Astrocyte of the hippocampus (primary cell): ENCODE data around the gene CLCNKA.
"Not testable (repeated sequence)": the region's sequence is repeated elsewhere in the genome, so short reads cannot be mapped to it uniquely, and the experiment has no call there.

Experiments
- DNase-seq: peaks from one replicate; pipeline ENCODE4 v3.0.0; 2011; ENCODE audit warnings: low read depth, low spot score

The CLCNKA gene

DNA sequence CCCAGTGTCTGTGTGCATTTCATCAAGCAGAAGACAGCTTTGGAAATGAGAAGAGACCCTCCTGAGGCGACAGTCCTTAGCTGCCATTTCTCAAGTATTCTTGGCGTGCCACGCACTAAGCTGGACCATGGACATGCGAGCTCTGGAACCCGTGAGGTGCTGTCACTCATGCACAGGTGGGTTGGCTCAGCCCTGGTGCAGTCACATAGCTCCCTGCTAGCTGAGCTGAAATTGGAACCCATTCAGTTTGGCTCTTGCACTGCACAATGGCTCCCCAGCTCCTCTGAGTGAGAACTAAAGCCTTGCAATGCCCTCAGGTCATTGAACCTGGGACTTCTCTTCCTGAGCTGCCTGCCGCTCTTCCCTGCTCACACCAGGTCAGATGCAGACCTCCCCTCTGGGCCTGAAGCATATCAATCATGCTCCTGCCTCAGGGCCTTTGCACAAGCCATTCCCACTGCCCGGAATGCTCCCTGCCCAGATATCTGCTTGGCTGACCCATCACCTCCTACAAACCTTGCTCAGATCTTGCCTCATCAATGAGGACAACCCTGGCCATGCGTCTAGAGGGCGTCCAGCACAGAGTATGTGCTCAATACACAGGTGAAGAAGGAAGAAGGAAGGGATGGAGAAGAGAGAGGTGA is 24.1 kb upstream of the CLCNKA start:
- no peak for DNase-seq

DNA sequence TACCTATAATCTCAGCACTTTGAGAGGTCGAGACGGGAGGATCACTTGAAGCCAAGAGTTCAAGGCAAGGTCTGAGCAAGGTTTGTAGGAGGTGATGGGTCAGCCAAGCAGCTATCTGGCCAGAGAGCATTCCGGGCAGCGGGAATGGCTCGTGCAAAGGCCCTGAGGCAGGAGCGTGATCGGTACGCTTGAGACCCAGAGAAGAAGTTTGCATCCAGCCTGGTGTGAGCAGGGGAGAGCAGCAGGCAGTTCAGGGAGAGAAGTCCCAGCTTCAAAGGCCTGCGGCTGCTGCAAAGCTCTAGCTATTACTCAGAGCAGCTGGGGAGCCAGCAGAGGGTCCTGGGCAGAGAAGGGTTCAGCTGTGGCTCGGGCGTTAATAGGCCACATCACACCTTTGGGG is 22.9 kb upstream of the CLCNKA start:
- no peak for DNase-seq

DNA sequence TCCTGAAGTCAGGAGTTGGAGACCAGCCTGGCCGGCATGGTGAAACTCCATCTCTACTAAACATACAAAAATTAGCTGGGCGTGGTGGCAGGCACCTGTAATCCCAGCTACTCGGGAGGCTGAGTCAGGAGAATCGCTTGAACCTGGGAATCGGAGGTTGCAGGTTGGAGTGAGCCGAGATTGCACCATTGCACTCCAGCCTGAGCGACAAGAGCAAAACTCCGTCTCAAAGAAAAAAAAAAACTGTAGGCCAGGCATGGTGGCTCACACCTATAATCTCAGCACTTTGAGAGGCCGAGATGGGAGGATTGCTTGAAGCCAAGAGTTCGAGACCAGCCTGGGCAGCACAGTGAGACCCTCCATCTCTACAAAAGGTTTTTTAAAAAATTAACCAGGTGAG is 20.6 kb upstream of the CLCNKA start:
- DNase-seq: not testable (repeated sequence)

DNA sequence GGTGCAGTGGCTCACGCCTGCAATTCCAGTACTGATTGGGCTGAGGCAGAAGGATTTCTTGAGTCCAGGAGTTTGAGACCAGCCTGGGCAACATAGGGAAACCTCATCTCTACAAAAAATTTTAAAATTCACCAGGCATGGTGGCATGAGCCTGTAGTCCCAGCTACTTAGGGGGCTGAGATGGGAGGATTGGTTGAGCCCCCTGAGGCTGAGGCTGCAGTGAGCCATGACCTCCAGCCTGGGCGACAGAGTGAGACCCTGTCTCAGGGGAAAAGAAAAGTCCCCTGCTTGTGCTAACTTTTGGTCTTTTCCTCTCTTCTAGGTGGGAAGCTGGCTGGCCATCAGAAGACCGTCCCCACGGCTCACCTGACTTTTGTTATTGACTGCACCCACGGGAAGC is 16.2 kb upstream of the CLCNKA start:
- no peak for DNase-seq

DNA sequence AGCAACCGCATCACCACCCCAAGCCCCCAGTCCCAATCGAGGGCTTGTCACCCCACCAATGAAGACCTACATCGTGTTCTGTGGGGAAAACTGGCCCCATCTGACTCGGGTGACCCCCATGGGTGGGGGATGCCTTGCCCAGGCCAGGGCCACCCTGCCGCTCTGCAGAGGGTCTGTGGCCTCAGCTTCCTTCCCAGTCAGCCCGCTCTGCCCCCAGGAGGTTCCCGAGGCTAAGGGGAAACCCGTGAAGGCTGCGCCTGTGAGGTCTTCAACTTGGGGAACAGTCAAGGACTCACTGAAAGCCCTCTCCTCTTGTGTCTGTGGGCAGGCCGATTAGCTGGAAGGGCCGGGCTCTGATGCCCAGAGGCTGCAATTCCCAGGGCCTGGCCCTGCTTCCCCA is 15.8 kb upstream of the CLCNKA start:
- DNase-seq: no peak

DNA sequence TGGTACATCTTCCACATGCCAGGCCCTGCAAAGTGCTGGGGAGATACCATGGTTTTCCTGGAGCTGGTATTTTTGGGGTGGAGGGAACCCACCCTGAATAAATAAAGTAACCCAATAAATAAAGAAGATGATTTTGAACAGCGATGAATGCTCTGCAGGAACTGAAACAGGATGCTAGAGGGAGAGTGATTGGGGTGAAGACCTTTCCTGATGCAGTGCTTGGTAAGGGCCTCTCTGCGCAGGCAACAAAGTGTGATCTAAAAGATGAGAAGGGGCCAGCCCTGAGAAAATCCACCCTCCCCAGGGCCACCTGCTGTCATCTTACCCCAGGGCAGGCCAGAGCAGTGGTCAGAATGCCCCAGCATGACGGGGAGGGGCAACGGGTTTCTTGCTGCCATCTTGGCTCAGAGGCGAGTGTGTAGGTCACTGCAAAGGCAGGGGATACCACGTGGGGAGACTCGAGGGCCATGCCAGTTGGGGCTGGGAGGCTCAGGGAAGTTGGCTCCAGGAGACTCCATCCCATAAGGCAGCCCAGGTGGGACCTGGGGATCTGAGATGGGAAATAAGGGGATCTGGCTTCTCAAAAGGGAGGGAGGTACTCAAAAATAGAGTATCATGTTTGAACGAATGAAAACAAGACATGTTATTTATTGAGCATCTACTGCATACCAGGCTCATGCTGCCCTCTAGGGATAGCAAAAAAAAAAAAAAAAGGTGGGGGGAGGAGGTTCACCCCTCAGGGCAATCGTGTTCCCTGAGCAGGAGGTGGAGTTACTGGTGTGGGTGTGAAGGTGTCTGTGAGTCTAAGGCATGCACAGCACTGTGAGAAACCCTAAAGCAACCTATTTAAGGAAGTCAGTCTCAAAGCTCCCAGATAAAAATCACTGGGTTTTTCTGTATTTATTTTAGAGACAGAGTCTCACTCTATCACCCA is 15.0 kb upstream of the CLCNKA start:
- no peak for DNase-seq

DNA sequence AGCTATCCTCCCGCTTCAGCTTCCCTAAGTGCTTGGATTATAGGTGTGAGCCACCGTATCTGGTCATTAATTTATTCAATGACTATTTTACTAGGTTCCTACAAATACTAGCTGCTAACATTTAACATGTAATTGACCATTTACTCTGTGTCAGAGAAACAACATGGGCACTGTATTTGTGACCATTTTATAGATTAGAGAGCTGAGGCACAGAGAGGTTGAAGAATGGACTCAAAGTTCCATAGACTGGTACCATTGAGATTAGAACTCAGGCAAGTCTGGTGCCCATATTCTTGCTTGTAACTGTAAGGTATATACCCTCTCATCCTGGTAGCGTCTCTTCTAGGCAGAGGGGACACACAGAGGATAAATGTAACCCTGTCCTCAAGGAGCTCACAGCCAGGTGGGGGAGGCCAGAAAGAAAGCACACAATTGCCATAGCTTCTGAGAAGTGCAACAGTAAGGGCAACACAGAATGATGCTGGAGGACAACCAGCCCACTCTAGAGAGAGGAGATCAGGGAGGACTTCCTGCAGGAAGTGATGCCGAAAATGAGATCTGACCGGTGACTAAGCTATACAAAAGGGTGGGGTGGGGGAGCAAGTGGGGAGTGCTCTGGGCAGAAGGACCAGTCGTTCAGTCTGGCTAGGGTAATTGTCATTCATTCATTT is 14.0 kb upstream of the CLCNKA start:
- DNase-seq: no peak

DNA sequence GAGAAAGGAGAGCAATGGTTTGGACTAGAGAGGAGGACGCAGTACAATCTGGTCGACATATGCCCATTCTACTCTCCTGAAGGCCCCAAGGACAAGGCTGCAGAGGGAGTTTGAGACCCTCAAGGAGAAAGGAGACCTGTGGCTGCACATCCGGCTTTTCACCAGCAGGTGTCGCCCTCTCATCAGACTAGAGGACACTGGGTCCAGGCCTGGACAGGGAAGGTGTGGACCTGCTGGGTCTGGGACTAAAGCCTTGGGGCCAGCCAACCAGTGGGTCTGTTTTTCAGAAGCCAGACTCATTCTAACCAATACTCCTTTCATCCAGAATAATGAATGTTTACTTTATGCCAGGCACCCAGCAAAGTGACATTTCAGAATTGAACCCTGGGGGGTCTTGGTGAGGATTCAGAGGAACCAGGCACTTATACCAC is 12.8 kb upstream of the CLCNKA start:
- DNase-seq: peak; percentile 89

DNA sequence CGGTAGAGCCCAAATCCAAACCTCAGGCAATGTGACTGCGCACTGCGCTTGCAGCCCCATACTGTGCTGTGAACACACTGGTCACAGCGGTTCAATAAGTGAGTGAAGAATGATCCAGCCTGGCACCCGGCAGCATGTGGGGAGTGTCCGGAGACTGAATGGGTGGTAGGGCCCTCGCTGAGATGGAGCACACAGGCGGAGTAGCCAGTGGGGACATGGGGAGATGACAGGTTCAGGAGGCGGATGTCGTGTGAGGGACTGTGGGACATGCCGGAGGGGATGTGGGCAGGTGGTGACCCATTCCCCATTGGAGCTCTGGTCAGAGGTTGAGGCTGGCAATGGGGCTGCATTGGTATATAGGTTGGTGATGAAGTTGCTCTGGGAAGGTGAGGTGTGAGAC is 12.2 kb upstream of the CLCNKA start:
- DNase-seq: no peak

DNA sequence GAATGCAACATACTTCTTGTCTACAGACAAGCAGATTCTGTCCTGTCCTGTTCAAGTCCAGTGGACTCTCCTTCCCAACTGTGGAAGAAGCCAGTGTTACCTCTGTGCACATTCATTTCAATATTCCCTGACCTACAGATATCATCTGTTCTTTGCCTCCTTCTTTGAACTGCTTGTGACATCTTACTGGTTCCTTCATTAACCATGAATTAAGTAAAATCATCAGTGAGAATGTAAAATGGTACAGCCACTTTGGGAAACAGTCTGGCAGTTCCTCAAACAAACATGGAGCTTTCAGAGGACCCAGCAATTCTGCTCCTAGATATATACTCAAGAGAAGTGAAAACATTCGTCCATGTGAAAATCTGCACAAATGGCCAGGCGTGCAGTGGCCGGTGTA is 11.0 kb upstream of the CLCNKA start:
- no peak for DNase-seq

DNA sequence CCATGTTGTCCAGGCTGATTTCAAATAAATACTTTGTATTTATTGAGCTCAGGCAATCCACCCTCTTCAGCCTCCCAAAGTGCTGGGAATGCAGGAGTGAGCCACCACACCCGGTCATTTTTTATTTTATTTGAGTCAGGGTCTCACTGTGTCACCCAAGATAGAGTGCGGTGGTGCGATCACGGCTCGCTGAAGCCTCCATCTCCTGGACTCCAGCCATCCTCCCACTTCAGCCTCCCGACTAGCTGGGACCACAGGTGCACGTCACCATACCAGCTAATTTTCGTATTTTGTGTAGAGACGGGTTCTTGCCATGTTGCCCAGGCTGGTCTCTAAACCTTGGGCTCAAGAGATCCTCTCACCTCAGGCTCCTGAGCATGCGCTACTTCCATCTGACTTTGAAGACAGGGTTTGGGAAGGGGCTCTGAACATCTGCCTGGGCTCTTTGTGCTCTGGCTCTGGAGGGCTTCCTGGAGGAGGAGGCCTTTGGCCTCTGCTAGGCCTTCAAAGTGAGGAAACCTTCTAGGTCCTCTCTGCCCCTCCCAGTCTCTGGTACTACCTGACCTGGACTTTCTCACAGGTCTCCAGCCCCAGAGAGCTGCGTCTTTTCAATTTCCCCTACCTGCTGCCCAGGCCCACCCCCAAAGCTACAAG is 9.8 kb upstream of the CLCNKA start:
- DNase-seq: no peak

DNA sequence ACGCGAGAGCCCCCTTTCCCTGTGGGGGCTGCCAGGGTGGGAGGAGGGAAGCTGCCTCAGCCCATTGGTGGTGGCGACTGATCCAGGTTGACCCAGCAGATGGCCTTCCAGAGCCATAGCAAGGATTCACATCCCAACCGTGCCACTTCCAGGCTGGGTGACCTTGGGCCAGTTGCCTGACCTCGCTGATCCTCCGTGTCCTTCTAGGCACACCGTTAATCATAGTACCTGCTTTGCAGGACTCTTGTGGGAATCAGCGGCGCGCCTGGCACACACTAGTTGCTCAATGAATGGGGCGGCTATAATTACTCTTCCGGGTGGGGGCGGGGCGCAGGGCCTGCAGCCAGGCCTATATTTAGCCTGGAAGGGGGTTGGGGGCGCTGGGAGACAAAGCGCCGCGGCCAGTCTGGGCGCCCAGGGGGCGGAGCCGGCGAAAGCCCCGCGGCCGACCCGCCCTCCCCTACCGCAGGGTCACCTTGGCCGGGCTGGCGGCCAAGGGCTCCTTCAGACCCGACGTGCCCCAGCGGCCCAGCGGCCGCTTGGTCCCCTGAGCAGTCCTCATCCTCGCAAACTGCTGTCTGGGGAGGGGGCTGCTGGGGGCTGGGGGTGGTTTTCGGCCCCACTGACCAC is 9.1 kb upstream of the CLCNKA start:
- DNase-seq: peak; percentile 89

DNA sequence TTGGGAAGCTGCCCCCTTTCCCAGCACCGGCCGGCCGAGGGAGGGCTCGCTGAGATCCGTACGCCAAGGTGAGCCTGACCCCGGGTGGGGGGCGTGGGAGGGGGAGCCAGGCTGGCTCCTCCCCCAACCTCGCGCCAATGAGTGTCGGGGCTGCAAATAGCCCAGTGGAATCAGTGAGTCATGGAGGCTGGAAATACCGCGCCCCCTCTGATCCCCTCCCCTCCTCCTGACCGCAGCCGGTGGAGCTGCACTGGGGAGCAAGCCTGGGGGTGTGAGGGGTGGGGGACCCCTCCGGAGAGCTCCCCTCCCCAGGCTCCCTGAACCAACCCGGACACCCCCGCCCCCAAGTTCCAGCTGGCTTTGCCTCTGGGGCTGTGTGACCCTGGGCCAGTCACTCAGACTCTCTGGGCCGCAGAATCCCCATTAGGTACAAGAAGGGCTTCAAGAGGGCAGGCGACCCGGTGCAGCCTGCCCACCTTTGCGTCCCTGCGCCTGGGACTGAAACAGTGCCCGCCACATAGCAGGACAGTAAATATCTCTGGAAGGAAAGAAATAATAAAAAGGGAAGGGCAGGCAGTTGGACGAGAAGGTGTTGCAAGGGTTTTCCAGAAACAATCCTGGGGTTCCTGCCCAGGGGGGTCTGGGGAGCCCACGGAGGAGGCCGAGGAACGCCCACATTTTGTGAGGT is 8.5 kb upstream of the CLCNKA start:
- peak; percentile 92 for DNase-seq

DNA sequence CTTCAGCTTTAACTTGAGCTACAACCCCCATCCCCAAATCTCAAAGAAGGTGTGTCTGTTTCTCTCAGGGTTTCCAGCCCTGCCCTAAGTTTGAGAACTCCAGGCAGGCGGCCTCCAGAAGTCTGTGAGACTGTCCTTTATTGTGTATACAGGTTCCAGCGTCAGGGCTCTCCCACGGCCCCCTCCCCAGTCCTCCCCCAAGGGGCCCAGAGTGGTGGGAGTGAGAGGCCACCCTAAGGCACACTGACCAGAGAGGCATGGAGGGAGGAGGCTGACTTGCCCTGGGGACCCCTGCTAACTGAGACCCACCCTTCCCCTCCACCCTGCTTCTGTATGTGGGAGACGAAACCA is 8.0 kb upstream of the CLCNKA start:
- DNase-seq: no peak

DNA sequence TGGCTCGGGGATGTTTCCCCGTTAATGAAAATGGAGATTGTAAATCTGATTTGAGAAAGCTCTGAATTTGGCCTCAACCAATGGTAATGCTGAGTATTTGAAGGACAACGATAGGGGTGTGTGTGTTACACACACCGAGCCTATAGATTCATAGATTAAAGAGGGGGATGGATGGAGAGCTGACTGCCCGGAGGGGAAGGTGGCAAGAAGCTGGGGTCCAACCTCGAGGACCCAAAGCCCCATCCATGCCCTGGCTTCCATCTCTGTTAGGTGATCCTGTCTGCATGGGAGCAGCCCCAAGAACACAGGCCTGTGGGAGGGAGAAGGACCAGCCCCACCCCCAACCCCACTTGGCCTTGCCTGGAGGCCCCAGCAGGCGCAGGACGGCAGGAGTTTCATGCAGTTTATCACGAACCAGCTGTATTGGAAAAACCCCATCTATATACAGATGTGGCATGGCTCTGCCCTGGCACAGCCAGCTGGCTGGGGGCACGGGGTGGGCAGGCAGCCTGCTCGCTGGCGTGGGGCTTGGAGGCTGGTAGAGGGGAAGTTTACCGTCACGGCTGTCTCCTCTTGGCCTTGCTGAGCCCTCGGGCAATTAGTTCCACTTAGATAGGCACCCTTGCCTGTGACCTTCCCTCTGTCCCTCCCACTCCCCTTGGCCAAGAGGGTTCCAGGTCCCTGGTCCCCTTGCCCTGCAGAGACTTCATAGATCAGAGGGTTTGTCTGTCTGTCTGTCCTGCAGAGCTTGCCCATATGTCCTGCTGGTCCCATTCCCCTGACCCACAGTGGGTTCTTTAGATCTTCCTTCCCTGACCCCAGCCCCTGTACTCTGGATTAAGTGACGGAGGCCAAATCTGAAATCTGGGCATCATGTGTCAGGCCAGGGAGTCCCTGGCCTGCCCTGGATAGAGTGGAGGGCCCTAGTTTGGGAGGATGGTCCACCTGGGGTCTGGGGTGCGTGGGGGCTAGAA is 7.0 kb upstream of the CLCNKA start:
- DNase-seq: no peak

DNA sequence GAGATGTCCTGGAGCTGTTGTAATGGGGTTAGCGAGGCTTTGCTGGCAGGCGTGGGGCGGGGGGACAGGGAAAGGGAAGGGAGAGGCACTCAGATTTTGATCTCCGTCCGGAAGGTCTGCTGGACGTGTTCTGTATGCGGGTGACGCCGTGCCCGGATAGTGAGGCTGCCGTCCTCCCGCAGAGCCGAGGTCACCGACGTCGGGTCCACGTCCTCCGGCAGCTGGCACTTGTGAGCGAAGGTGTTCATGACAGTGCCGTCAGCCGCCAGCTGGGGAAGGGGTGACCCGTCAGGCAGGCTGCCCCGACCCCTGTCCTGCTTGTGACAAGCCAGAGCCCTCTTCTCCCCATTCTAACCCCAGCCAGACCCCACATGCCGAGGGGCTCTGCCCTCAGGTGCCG is 6.3 kb upstream of the CLCNKA start:
- DNase-seq: no peak

DNA sequence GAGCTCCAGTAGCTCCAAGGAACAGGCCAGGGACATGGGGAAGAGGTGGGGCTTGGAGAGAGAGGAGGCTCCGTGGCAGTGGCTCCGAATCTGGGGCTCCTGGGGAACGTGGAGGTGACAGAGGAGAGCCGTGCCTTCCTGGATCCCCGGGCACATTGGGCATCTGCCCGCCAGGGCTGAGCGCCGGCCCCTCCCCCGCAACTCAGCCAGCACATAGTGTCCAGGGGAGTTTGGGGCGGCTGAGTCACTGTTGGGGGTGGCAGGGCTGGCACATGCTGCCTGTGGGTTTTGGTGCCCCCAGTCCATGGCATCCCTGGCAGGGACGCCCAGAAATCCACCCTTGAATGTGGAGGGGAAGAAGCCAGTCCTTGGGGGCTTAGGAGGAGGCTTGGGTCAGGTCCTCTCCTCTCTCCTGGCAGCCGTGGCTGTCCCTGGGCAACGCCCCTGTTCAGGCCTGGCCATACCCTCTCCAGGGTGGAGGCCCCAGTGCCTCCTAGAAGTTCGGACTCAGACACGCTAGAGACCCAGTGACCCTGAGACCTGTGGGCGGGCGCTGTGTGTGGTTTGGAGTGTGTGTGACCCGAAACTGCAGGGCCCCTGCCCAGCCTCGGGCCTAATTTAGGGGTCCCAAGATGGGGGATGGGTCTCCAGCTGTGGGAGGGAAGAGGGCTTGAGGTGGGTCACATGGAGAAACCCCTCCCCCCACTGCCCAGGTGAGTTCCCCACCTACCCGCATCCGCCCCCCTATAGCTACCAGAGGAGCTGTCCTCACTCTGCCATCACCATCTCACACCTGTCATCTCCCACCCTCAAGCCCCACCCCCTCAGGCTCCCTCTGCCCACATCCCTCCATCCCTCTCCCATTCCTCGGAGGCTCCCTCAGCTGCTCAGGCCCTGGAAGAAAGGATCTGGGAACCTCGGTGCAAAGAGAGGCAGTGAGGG is 5.6 kb upstream of the CLCNKA start:
- DNase-seq: no peak

DNA sequence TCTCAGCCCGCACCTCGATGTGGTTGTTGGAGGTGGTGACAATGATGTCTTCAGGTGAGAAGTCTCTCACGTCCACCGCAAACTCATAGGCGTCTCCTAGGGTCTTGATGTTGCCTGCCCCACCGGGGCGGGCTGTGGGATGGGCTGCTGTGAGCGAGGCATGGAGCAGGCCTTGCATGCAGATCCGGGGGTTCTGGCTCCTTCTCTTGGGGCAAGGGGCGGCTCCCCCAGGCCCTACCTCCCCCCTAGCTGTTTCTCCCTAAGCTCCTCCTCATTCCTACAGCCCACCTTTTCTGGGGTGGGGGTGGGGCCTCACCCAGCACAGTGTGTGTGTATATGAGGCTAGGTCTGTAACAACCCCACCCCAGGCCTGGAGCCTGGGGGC is 4.8 kb upstream of the CLCNKA start:
- no peak for DNase-seq
